Left lung (tissue), 10 donors: ENCODE results near the gene GLIS1. TPM values are rescaled to one million over a fixed set of nuclear protein-coding genes. Genes with fewer than 3 reads are reported as not detected.

Source experiments
- ATAC-seq: fragments of 200-7000 bp; cut with Tn5 transposase; one replicate; pipeline ENCODE4 v1.9.1; 2020; ENCODE audit warnings: moderate library complexity
- DNase-seq, 4 donors: peaks; one replicate each; pipeline ENCODE4 v3.0.0-alpha.2; 2013 to 2020
- H3K27ac ChIP-seq, 2 donors: fragments of 200-600 bp; sonication (generic) in 1 of 2; one replicate each; pipeline versions ENCODE4 v1.5.0 to v1.8.0; 2020 to 2021
- H3K27me3 ChIP-seq, 2 donors: fragments of 200-600 bp; sonication (generic) in 1 of 2; one replicate each; pipeline versions ENCODE4 v1.5.0 to v1.8.0; 2020 to 2021
- H3K36me3 ChIP-seq, 2 donors: fragments of 200-600 bp; sonication (generic) in 1 of 2; one replicate each; pipeline versions ENCODE4 v1.5.0 to v1.8.0; 2020 to 2021
- H3K4me1 ChIP-seq, 2 donors: fragments of 200-600 bp; one replicate each; pipeline ENCODE4 v1.8.0; 2021
- H3K4me3 ChIP-seq, 2 donors: fragments of 200-600 bp; sonication (generic) in 1 of 2; one replicate each; pipeline versions ENCODE4 v1.5.0 to v1.8.0; 2020 to 2021; ENCODE audit warnings: mild to moderate bottlenecking in 1 of 2
- H3K9me3 ChIP-seq, 2 donors: fragments of 200-600 bp; sonication (generic) in 1 of 2; one replicate each; pipeline versions ENCODE4 v1.5.0 to v1.8.0; 2020 to 2021
- CTCF ChIP-seq, 2 donors: fragments of 200-600 bp; sonication (generic) in 1 of 2; IDR thresholded peaks; one replicate each; pipeline versions ENCODE4 v1.5.0 to v1.8.0; 2021; ENCODE audit warnings: antibody characterized with exemption in 2 of 2
- intact Hi-C, 2 donors: fragments of 100-400 bp; cut with DNase I; formaldehyde crosslinking; loops; one replicate each; pipeline versions ENCODE4 v1.11.2 to v1.14.2; 2022
- polyA plus RNA-seq, 6 donors: library from polyadenylated mRNA; unstranded; fragments of 120-200 nt; gene quantifications; one replicate each; pipeline ENCODE4 v1.2.1, GENCODE V29; 2013; ENCODE audit not compliant: insufficient read length in 6 of 6
- total RNA-seq, 2 donors: library from RNA; stranded (reverse); fragmentation: NEBNext Ultra II Directional; extraction: Animal tissue kit (Norgen Biotek cat#: 25700); gene quantifications; one replicate each; pipeline ENCODE4 v1.2.1, GENCODE V29; 2021
- donor health status: DM: no; HTN: yes; CAD: no.
- donor health status: DM: no; HTN: no; CAD: no.

Gene GLIS1
- total and polyA plus RNA-seq, 8 donors = 0.06 to 0.16 (median 0.12) TPM; not detected in 4

GRCh38 chr1:53547231-53547790 lies 191.7 kb downstream of the GLIS1 start:
- Histone ChIP-seq H3K36me3 (no peaks in the 10 kb centered on the region), H3K4me3 (no peak overlapping the region), H3K27ac (no peak overlapping the region), H3K27me3 (peaks cover 0 to 4% of the 10 kb centered on the region in 2 donors), H3K9me3 (no peaks in the 10 kb centered on the region), H3K4me1 (peaks cover 9 to 14% of the 10 kb centered on the region in 2 donors)
- no peak for TF ChIP-seq CTCF (IDR thresholded peaks at IDR 0.05)
- peak in 1 of 4 donors; percentile 34 for DNase-seq
- no peak for ATAC-seq
- intact Hi-C loops = no loop called here

GRCh38 chr1:53546409-53547155 lies 192.4 kb downstream of the GLIS1 start:
- intact Hi-C loops = no loop called here
- TF ChIP-seq CTCF (IDR thresholded peaks at IDR 0.05) = no peak
- ATAC-seq (no peak), DNase-seq (peak in 2 of 4 donors; percentile 24 to 30)
- Histone ChIP-seq H3K4me1 (peaks cover 9 to 14% of the 10 kb centered on the region in 2 donors), H3K36me3 (no peaks in the 10 kb centered on the region), H3K4me3 (no peak overlapping the region), H3K9me3 (no peaks in the 10 kb centered on the region), H3K27me3 (peaks cover 0 to 4% of the 10 kb centered on the region in 2 donors), H3K27ac (no peak overlapping the region)

GRCh38 chr1:53545663-53546408 lies 193.1 kb downstream of the GLIS1 start:
- peaks cover 9 to 14% of the 10 kb centered on the region in 2 donors for H3K4me1 ChIP-seq
- TF ChIP-seq CTCF (IDR thresholded peaks at IDR 0.05) = no peak
- H3K36me3 ChIP-seq = no peaks in the 10 kb centered on the region
- peaks cover 0 to 4% of the 10 kb centered on the region in 2 donors for H3K27me3 ChIP-seq
- H3K4me3 ChIP-seq = no peak overlapping the region
- ATAC-seq = no peak
- peak in 2 of 4 donors; percentile 21 to 61 for DNase-seq
- intact Hi-C loops = no loop called here
- H3K9me3 ChIP-seq = no peaks in the 10 kb centered on the region
- no peak overlapping the region for H3K27ac ChIP-seq

GRCh38 chr1:53544728-53545515 lies 194.0 kb downstream of the GLIS1 start:
- no peak for ATAC-seq
- intact Hi-C loops = no loop called here

More at GRCh38 chr1:53544728-53545515, 194.0 kb downstream of the GLIS1 start:
- no peak for TF ChIP-seq CTCF (IDR thresholded peaks at IDR 0.05)
- Histone ChIP-seq H3K36me3 (no peaks in the 10 kb centered on the region), H3K9me3 (no peaks in the 10 kb centered on the region), H3K4me3 (no peak overlapping the region), H3K27me3 (peaks cover 0 to 4% of the 10 kb centered on the region in 2 donors), H3K27ac (no peak overlapping the region), H3K4me1 (peaks cover 5 to 10% of the 10 kb centered on the region in 2 donors)
- peak in 2 of 4 donors; percentile 18 to 24 for DNase-seq
